HUDEP-2 (cell line): ENCODE results near the gene VPS37C.

ENCODE experiments used
- DNase-seq, 76 experiments: peaks; one replicate each; lab custom pipeline; 2025; ENCODE audit not compliant: unreplicated experiment in 76 of 76; lab: John Stamatoyannopoulos, UW

The VPS37C gene

GRCh38 chr11:61155741-61156140, 5.5 kb downstream of the VPS37C start:
- DNase-seq = no peak

GRCh38 chr11:61155312-61155711, 5.9 kb downstream of the VPS37C start:
- no peak for DNase-seq

GRCh38 chr11:61154528-61154927, 6.7 kb downstream of the VPS37C start:
- DNase-seq = no peak

GRCh38 chr11:61153593-61154095, 7.6 kb downstream of the VPS37C start:
- DNase-seq = no peak

GRCh38 chr11:61152816-61153592, 8.2 kb downstream of the VPS37C start:
- DNase-seq = peak in 1 of 76 experiments; percentile 25

- DNase-seq = no peak
Measured at GRCh38 chr11:61151545-61152252, 9.5 kb downstream of the VPS37C start.

GRCh38 chr11:61150706-61151544, 10.3 kb downstream of the VPS37C start:
- no peak for DNase-seq

- DNase-seq = peak in 66 of 76 experiments; percentile 19 to 74 (median 50)
Measured at GRCh38 chr11:61149624-61150615, 11.3 kb downstream of the VPS37C start.

GRCh38 chr11:61147791-61148620, 13.2 kb downstream of the VPS37C start:
- no peak for DNase-seq

- DNase-seq = no peak
Measured at GRCh38 chr11:61147271-61147670, 14.0 kb downstream of the VPS37C start.

- DNase-seq = no peak
Measured at GRCh38 chr11:61146416-61146815, 14.8 kb downstream of the VPS37C start.

GRCh38 chr11:61145228-61146005, 15.8 kb downstream of the VPS37C start:
- no peak for DNase-seq

- no peak for DNase-seq
Measured at GRCh38 chr11:61144511-61145179, 16.6 kb downstream of the VPS37C start.

- DNase-seq = no peak
Measured at GRCh38 chr11:61142424-61142823, 18.8 kb downstream of the VPS37C start.

- peak in 58 of 76 experiments; percentile 12 to 71 (median 46) for DNase-seq
Measured at GRCh38 chr11:61141601-61142028, 19.6 kb downstream of the VPS37C start.

- no peak for DNase-seq
Measured at GRCh38 chr11:61140416-61140815, 20.8 kb downstream of the VPS37C start.

GRCh38 chr11:61139387-61139786, 21.8 kb downstream of the VPS37C start:
- DNase-seq = no peak

- DNase-seq = no peak
Measured at GRCh38 chr11:61138935-61139334, 22.3 kb downstream of the VPS37C start.
